ENCODE measurements around the gene RPL18A. TPM values are rescaled to one million over a fixed set of nuclear protein-coding genes. Genes with fewer than 3 reads are reported as not detected.

The RPL18A gene
- polyA plus RNA-seq, 2 of the 4 experiments (the other 2 are of a cell fraction), result 696 to 1,807 TPM

DNA sequence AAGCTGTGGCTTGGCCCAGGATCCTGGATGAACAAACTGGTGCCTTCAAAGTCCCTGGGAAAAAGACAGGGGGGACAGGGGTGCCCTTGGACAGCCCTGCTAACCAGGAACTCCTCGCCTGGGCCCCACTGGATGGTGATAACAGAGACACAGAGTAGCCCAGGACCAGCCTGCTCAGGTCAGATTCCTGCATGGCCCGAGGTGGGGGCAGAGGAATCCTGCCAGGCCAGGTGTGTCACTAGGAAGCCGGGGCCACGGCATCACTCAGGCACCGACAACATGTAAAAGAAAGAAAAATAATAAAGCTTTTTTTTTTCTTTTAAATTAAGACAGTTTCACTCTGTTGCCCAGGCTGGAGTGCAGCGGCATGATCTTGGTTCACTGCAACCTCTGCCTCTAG lies 5.6 kb upstream of the RPL18A start:
- ATAC-seq, result no peak
- 0 out of 3 replicates have a peak, but pooled peaks cover 2% of the 10 kb centered on the region for H3K4me1 ChIP-seq
- H3K27ac ChIP-seq, result no peak overlapping the region
- WGBS (ENCODE audit: missing lambda C conversion rate), result 88% methylated on average over 6 of the region's 6 CpGs
- H3K9me3 ChIP-seq, result no peaks in the 10 kb centered on the region
- H3K4me3 ChIP-seq, result no peak overlapping the region
- no peak for FAIRE-seq
- POLR2A ChIA-PET, result interaction anchor here (0.6 kb wide), 1 partner anchor 51 kb away, joined by 3 read pairs; no protein-coding TSS in a partner anchor
- CTCF ChIA-PET, result interaction anchor here (0.6 to 1.8 kb wide), 4 partner anchors 69 to 437 kb away, joined by 3 to 10 read pairs (median 6); no protein-coding TSS in a partner anchor
- no peak for DNase-seq (ENCODE audit: low read depth in 1 of 2, low spot score in 1 of 2)
- no peak for TF ChIP-seq FOSB (CRISPR knock-in tag; IDR thresholded peaks at IDR 0.05)
- no peak for TF ChIP-seq SMC3 (IDR thresholded peaks at IDR 0.05)
- TF ChIP-seq, protein P1, sequence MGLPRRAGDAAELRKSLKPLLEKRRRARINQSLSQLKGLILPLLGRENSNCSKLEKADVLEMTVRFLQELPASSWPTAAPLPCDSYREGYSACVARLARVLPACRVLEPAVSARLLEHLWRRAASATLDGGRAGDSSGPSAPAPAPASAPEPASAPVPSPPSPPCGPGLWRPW (IDR thresholded peaks at IDR 0.05), result no peak
- TF ChIP-seq PHF8 (IDR thresholded peaks at IDR 0.05; ENCODE audit: borderline replicate concordance, low read depth), result no peak
- TF ChIP-seq, protein P2, sequence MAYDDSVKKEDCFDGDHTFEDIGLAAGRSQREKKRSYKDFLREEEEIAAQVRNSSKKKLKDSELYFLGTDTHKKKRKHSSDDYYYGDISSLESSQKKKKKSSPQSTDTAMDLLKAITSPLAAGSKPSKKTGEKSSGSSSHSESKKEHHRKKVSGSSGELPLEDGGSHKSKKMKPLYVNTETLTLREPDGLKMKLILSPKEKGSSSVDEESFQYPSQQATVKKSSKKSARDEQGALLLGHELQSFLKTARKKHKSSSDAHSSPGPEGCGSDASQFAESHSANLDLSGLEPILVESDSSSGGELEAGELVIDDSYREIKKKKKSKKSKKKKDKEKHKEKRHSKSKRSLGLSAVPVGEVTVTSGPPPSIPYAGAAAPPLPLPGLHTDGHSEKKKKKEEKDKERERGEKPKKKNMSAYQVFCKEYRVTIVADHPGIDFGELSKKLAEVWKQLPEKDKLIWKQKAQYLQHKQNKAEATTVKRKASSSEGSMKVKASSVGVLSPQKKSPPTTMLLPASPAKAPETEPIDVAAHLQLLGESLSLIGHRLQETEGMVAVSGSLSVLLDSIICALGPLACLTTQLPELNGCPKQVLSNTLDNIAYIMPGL (CRISPR knock-in tag; IDR thresholded peaks at IDR 0.05; ENCODE audit: borderline replicate concordance), result no peak
- TF ChIP-seq RNF2 (IDR thresholded peaks at IDR 0.05; ENCODE audit: borderline replicate concordance, low read depth), result no peak
- no peak overlapping the region for H3K4me2 ChIP-seq

DNA sequence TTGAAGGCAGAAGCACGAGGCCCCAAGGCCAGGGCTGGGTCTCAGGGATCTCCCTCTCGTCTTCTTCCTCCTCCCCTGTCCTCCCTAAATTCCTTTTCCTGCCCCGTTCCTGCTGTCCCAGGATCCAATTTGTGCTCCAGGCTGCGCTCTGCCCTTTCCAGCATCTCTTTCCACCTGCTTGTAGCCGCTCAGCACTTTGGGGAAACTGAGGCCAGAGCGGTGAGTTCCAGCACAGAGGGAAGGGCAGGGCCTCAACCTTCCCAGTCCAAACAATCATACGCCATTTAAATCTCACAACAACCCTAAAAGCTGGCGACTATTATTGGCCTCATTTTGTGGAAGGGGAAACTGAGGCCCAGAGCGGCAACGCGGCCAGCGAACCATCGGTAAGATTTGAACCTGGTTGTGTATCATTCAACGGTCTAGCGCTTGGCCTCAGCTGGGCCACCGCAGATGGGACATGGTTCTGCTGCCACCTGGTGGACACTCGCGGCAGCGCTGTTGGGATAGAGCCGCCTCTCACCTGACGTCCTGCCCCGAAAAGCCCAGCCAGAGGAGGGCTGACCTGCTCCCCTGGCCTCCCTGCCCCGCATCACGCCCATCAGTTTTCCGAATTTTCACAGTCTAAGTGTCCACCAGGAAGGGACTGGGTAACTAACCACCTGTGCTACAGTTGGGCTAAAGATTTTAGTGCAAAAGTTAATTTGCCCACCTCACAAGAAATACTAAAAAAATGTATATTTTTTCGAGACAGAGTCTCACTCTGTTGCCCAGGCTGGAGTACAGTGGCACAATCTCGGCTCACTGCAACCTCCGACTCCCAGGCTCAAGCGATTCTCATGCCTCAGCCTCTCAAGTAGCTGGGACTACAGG lies 4.2 kb upstream of the RPL18A start:
- ChIA-PET POLR2A (no interaction called here), CTCF (interaction anchor here (0.5 to 3.3 kb wide), 30 partner anchors 8 to 443 kb away, joined by 3 to 19 read pairs (median 4); partner anchors contain the start of genes B3GNT3 and CCDC124)
- Histone ChIP-seq H3K4me1 (0 out of 3 replicates have a peak, but pooled peaks cover 3% of the 10 kb centered on the region), H3K4me2 (no peak overlapping the region), H3K9me3 (no peaks in the 10 kb centered on the region), H3K4me3 (no peak overlapping the region), H3K27ac (no peak overlapping the region)
- DNase-seq (ENCODE audit: low read depth in 1 of 2, low spot score in 1 of 2) (peak; percentile 67 to 81), FAIRE-seq (no peak), ATAC-seq (peak; percentile 69 to 75; a peak in 5 of 6 replicates)
- TF ChIP-seq, protein P3, sequence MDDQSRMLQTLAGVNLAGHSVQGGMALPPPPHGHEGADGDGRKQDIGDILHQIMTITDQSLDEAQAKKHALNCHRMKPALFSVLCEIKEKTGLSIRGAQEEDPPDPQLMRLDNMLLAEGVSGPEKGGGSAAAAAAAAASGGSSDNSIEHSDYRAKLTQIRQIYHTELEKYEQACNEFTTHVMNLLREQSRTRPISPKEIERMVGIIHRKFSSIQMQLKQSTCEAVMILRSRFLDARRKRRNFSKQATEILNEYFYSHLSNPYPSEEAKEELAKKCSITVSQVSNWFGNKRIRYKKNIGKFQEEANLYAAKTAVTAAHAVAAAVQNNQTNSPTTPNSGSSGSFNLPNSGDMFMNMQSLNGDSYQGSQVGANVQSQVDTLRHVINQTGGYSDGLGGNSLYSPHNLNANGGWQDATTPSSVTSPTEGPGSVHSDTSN (IDR thresholded peaks at IDR 0.05), result no peak
- TF ChIP-seq SMC3 (IDR thresholded peaks at IDR 0.05) (peak; percentile 74), RAD21 (conservative IDR thresholded peaks at IDR 0.05 in 1 of 2, IDR thresholded peaks at IDR 0.05 in 1 of 2) (peak; percentile 89 to 95)
- TF ChIP-seq, protein P4, sequence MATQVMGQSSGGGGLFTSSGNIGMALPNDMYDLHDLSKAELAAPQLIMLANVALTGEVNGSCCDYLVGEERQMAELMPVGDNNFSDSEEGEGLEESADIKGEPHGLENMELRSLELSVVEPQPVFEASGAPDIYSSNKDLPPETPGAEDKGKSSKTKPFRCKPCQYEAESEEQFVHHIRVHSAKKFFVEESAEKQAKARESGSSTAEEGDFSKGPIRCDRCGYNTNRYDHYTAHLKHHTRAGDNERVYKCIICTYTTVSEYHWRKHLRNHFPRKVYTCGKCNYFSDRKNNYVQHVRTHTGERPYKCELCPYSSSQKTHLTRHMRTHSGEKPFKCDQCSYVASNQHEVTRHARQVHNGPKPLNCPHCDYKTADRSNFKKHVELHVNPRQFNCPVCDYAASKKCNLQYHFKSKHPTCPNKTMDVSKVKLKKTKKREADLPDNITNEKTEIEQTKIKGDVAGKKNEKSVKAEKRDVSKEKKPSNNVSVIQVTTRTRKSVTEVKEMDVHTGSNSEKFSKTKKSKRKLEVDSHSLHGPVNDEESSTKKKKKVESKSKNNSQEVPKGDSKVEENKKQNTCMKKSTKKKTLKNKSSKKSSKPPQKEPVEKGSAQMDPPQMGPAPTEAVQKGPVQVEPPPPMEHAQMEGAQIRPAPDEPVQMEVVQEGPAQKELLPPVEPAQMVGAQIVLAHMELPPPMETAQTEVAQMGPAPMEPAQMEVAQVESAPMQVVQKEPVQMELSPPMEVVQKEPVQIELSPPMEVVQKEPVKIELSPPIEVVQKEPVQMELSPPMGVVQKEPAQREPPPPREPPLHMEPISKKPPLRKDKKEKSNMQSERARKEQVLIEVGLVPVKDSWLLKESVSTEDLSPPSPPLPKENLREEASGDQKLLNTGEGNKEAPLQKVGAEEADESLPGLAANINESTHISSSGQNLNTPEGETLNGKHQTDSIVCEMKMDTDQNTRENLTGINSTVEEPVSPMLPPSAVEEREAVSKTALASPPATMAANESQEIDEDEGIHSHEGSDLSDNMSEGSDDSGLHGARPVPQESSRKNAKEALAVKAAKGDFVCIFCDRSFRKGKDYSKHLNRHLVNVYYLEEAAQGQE (IDR thresholded peaks at IDR 0.05), result no peak
- TF ChIP-seq, protein P5, sequence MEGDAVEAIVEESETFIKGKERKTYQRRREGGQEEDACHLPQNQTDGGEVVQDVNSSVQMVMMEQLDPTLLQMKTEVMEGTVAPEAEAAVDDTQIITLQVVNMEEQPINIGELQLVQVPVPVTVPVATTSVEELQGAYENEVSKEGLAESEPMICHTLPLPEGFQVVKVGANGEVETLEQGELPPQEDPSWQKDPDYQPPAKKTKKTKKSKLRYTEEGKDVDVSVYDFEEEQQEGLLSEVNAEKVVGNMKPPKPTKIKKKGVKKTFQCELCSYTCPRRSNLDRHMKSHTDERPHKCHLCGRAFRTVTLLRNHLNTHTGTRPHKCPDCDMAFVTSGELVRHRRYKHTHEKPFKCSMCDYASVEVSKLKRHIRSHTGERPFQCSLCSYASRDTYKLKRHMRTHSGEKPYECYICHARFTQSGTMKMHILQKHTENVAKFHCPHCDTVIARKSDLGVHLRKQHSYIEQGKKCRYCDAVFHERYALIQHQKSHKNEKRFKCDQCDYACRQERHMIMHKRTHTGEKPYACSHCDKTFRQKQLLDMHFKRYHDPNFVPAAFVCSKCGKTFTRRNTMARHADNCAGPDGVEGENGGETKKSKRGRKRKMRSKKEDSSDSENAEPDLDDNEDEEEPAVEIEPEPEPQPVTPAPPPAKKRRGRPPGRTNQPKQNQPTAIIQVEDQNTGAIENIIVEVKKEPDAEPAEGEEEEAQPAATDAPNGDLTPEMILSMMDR (IDR thresholded peaks at IDR 0.05), result peak; percentile 80
- 9% methylated on average over 27 of the region's 29 CpGs for WGBS (ENCODE audit: missing lambda C conversion rate)
